Stimulated activated naive CD8-positive, alpha-beta T cell treated with anti-CD3 and anti-CD28 coated beads, Interleukin-15, amount 100 ng/mL, for 72 hours (primary cell): Measurements from ENCODE around the gene FOXN3.
A peak's percentile ranks its signal among the peaks of the same experiment; 100 is the strongest.

Experiments used
- ATAC-seq: fragments of 150-1000 bp; cut with Tn5 transposase; 2 replicates; pipeline ENCODE4 v1.10.0; 2021; ENCODE audit warnings: mild to moderate bottlenecking, moderate library complexity
- DNase-seq, 2 donors: peaks; one replicate each; pipeline ENCODE4 v3.0.0; 2021 to 2022
- H3K27ac Mint-ChIP-seq, 2 donors: one replicate each; pipeline ENCODE4 v1.8.0; 2022; ENCODE audit warnings: mild to moderate bottlenecking in 2 of 2, mixed read lengths in 2 of 2, moderate library complexity in 2 of 2
- H3K27me3 Mint-ChIP-seq: one replicate; pipeline ENCODE4 v1.8.0; 2022; ENCODE audit warnings: mixed read lengths
- H3K4me1 Mint-ChIP-seq: one replicate; pipeline ENCODE4 v1.8.0; 2022; ENCODE audit warnings: mild to moderate bottlenecking, mixed read lengths
- H3K4me3 Mint-ChIP-seq, 2 donors: one replicate each; pipeline ENCODE4 v1.8.0; 2022; ENCODE audit warnings: mild to moderate bottlenecking in 2 of 2, mixed read lengths in 2 of 2, moderate library complexity in 1 of 2
- H3K9me3 Mint-ChIP-seq, 2 donors: one replicate each; pipeline ENCODE4 v1.8.0; 2022; ENCODE audit warnings: mixed read lengths in 2 of 2

Gene FOXN3

GRCh38 chr14:89268514-89268913, 148.5 kb downstream of the FOXN3 start:
- no peak for ATAC-seq
- H3K4me3 Mint-ChIP-seq = no peak overlapping the region
- H3K27ac Mint-ChIP-seq = no peak overlapping the region
- no peak for DNase-seq
- H3K27me3 Mint-ChIP-seq = no peaks in the 10 kb centered on the region
- H3K9me3 Mint-ChIP-seq = peaks cover 4 to 7% of the 10 kb centered on the region in 2 donors
- H3K4me1 Mint-ChIP-seq = peaks cover 84% of the 10 kb centered on the region

GRCh38 chr14:89267656-89268055, 149.4 kb downstream of the FOXN3 start:
- no peak for DNase-seq
- no peak overlapping the region for H3K27ac Mint-ChIP-seq
- no peak for ATAC-seq
- peaks cover 4 to 7% of the 10 kb centered on the region in 2 donors for H3K9me3 Mint-ChIP-seq
- H3K4me3 Mint-ChIP-seq = no peak overlapping the region
- no peaks in the 10 kb centered on the region for H3K27me3 Mint-ChIP-seq
- peaks cover 76% of the 10 kb centered on the region for H3K4me1 Mint-ChIP-seq

- DNase-seq (no peak), ATAC-seq (no peak)
- H3K4me3 Mint-ChIP-seq = no peak overlapping the region
- H3K27ac Mint-ChIP-seq = no peak overlapping the region
- peaks cover 80% of the 10 kb centered on the region for H3K4me1 Mint-ChIP-seq
- peaks cover 4 to 7% of the 10 kb centered on the region in 2 donors for H3K9me3 Mint-ChIP-seq
- H3K27me3 Mint-ChIP-seq = no peaks in the 10 kb centered on the region
These were observed 149.9 kb downstream of the FOXN3 start for GRCh38 chr14:89267163-89267562.

GRCh38 chr14:89266754-89267153, 150.3 kb downstream of the FOXN3 start:
- peaks cover 82% of the 10 kb centered on the region for H3K4me1 Mint-ChIP-seq
- H3K4me3 Mint-ChIP-seq = no peak overlapping the region
- DNase-seq (no peak), ATAC-seq (no peak)
- H3K27ac Mint-ChIP-seq = no peak overlapping the region
- H3K27me3 Mint-ChIP-seq = no peaks in the 10 kb centered on the region
- H3K9me3 Mint-ChIP-seq = peaks cover 4 to 7% of the 10 kb centered on the region in 2 donors

GRCh38 chr14:89265234-89265633, 151.8 kb downstream of the FOXN3 start:
- H3K4me1 Mint-ChIP-seq = peaks cover 75% of the 10 kb centered on the region
- no peaks in the 10 kb centered on the region for H3K27me3 Mint-ChIP-seq
- H3K27ac Mint-ChIP-seq = no peak overlapping the region
- ATAC-seq (no peak), DNase-seq (no peak)
- H3K4me3 Mint-ChIP-seq = no peak overlapping the region
- peaks cover 4 to 7% of the 10 kb centered on the region in 2 donors for H3K9me3 Mint-ChIP-seq

- Mint-ChIP-seq H3K9me3 (peaks cover 4 to 7% of the 10 kb centered on the region in 2 donors), H3K4me1 (peaks cover 71% of the 10 kb centered on the region), H3K27ac (peak overlapping the region; percentile 49 to 64), H3K27me3 (no peaks in the 10 kb centered on the region), H3K4me3 (peak overlapping the region; percentile 55 to 60)
- DNase-seq (no peak), ATAC-seq (peak; percentile 81)
These were observed 152.7 kb downstream of the FOXN3 start for GRCh38 chr14:89264196-89264800.

- no peak for ATAC-seq
- no peaks in the 10 kb centered on the region for H3K27me3 Mint-ChIP-seq
- peak overlapping the region in 1 of 2 donors; percentile 87 for H3K27ac Mint-ChIP-seq
- no peak for DNase-seq
- peaks cover 4 to 7% of the 10 kb centered on the region in 2 donors for H3K9me3 Mint-ChIP-seq
- no peak overlapping the region for H3K4me3 Mint-ChIP-seq
- peaks cover 66% of the 10 kb centered on the region for H3K4me1 Mint-ChIP-seq
These were observed 155.0 kb downstream of the FOXN3 start for GRCh38 chr14:89262041-89262440.

GRCh38 chr14:89260898-89261297, 156.1 kb downstream of the FOXN3 start:
- no peak overlapping the region for H3K27ac Mint-ChIP-seq
- H3K4me3 Mint-ChIP-seq = no peak overlapping the region
- H3K9me3 Mint-ChIP-seq = peaks cover 4 to 7% of the 10 kb centered on the region in 2 donors
- DNase-seq = no peak
- peaks cover 68% of the 10 kb centered on the region for H3K4me1 Mint-ChIP-seq
- H3K27me3 Mint-ChIP-seq = no peaks in the 10 kb centered on the region
- no peak for ATAC-seq

- ATAC-seq (no peak), DNase-seq (no peak)
- Mint-ChIP-seq H3K4me1 (peaks cover 66% of the 10 kb centered on the region), H3K4me3 (no peak overlapping the region), H3K27ac (no peak overlapping the region), H3K27me3 (no peaks in the 10 kb centered on the region), H3K9me3 (peaks cover 4 to 7% of the 10 kb centered on the region in 2 donors)
These were observed 157.0 kb downstream of the FOXN3 start for GRCh38 chr14:89259951-89260609.

GRCh38 chr14:89258728-89259273, 158.2 kb downstream of the FOXN3 start:
- no peak overlapping the region for H3K27ac Mint-ChIP-seq
- H3K4me1 Mint-ChIP-seq = peaks cover 65% of the 10 kb centered on the region
- H3K9me3 Mint-ChIP-seq = peaks cover 0 to under 1% of the 10 kb centered on the region in 2 donors
- DNase-seq (no peak), ATAC-seq (no peak)
- H3K27me3 Mint-ChIP-seq = no peaks in the 10 kb centered on the region
- H3K4me3 Mint-ChIP-seq = no peak overlapping the region

- H3K27me3 Mint-ChIP-seq = no peaks in the 10 kb centered on the region
- no peak overlapping the region for H3K4me3 Mint-ChIP-seq
- peaks cover 71% of the 10 kb centered on the region for H3K4me1 Mint-ChIP-seq
- DNase-seq (no peak), ATAC-seq (no peak)
- no peaks in the 10 kb centered on the region for H3K9me3 Mint-ChIP-seq
- H3K27ac Mint-ChIP-seq = no peak overlapping the region
These were observed 160.1 kb downstream of the FOXN3 start for GRCh38 chr14:89256951-89257350.

GRCh38 chr14:89256283-89256682, 160.8 kb downstream of the FOXN3 start:
- Mint-ChIP-seq H3K27ac (no peak overlapping the region), H3K4me1 (peaks cover 68% of the 10 kb centered on the region), H3K4me3 (no peak overlapping the region), H3K27me3 (no peaks in the 10 kb centered on the region), H3K9me3 (peaks cover 0 to 2% of the 10 kb centered on the region in 2 donors)
- ATAC-seq = no peak
- no peak for DNase-seq

- H3K27me3 Mint-ChIP-seq = no peaks in the 10 kb centered on the region
- no peak overlapping the region for H3K4me3 Mint-ChIP-seq
- DNase-seq = no peak
- ATAC-seq = no peak
- H3K4me1 Mint-ChIP-seq = peaks cover 72% of the 10 kb centered on the region
- H3K27ac Mint-ChIP-seq = no peak overlapping the region
- H3K9me3 Mint-ChIP-seq = peaks cover 3 to 6% of the 10 kb centered on the region in 2 donors
These were observed 161.2 kb downstream of the FOXN3 start for GRCh38 chr14:89255852-89256251.

GRCh38 chr14:89255012-89255411, 162.0 kb downstream of the FOXN3 start:
- ATAC-seq (no peak), DNase-seq (no peak)
- peak overlapping the region in 1 of 2 donors; percentile 44 for H3K27ac Mint-ChIP-seq
- H3K9me3 Mint-ChIP-seq = peaks cover 7 to 10% of the 10 kb centered on the region in 2 donors
- H3K27me3 Mint-ChIP-seq = no peaks in the 10 kb centered on the region
- no peak overlapping the region for H3K4me3 Mint-ChIP-seq
- H3K4me1 Mint-ChIP-seq = peaks cover 76% of the 10 kb centered on the region

GRCh38 chr14:89254166-89254909, 162.7 kb downstream of the FOXN3 start:
- Mint-ChIP-seq H3K27ac (peak overlapping the region in 1 of 2 donors; percentile 44), H3K4me1 (peaks cover 74% of the 10 kb centered on the region)

More at GRCh38 chr14:89254166-89254909, 162.7 kb downstream of the FOXN3 start:
- no peaks in the 10 kb centered on the region for H3K27me3 Mint-ChIP-seq
- no peak overlapping the region for H3K4me3 Mint-ChIP-seq
- H3K9me3 Mint-ChIP-seq = peaks cover 7 to 10% of the 10 kb centered on the region in 2 donors
- ATAC-seq (no peak), DNase-seq (no peak)
